LNCAP (cell line): ENCODE results near the gene NECAB2.

Experiments
- CTCF ChIP-seq: fragments of 450-650 bp; IDR thresholded peaks from 2 replicates; pipeline ENCODE4 v1.5.1; 2017; ENCODE audit warnings: mild to moderate bottlenecking

NECAB2 gene

GRCh38 chr16:83932955-83933673 lies 34.9 kb upstream of the NECAB2 start:
- no peak for TF ChIP-seq CTCF

GRCh38 chr16:83933885-83934683 lies 34.0 kb upstream of the NECAB2 start:
- no peak for TF ChIP-seq CTCF

GRCh38 chr16:83934684-83934977 lies 33.4 kb upstream of the NECAB2 start:
- TF ChIP-seq CTCF: no peak

GRCh38 chr16:83935005-83935857 lies 32.8 kb upstream of the NECAB2 start:
- no peak for TF ChIP-seq CTCF

- TF ChIP-seq CTCF: no peak
These were observed 32.2 kb upstream of the NECAB2 start for GRCh38 chr16:83935858-83936255.

- TF ChIP-seq CTCF: no peak
These were observed 31.4 kb upstream of the NECAB2 start for GRCh38 chr16:83936581-83937165.

- TF ChIP-seq CTCF: no peak
These were observed 30.8 kb upstream of the NECAB2 start for GRCh38 chr16:83937267-83937666.
